Hematopoietic multipotent progenitor cell treated with erythropoietin and hydrocortisone succinate and interleukin-3 and kit ligand, for 17 days (in vitro differentiated cells): ENCODE data around the gene HOXB1.

Experiments
- DNase-seq: peaks from one replicate; pipeline ENCODE4 v3.0.0-alpha.2; 2015; ENCODE audit warnings: low spot score

The HOXB1 gene

DNA sequence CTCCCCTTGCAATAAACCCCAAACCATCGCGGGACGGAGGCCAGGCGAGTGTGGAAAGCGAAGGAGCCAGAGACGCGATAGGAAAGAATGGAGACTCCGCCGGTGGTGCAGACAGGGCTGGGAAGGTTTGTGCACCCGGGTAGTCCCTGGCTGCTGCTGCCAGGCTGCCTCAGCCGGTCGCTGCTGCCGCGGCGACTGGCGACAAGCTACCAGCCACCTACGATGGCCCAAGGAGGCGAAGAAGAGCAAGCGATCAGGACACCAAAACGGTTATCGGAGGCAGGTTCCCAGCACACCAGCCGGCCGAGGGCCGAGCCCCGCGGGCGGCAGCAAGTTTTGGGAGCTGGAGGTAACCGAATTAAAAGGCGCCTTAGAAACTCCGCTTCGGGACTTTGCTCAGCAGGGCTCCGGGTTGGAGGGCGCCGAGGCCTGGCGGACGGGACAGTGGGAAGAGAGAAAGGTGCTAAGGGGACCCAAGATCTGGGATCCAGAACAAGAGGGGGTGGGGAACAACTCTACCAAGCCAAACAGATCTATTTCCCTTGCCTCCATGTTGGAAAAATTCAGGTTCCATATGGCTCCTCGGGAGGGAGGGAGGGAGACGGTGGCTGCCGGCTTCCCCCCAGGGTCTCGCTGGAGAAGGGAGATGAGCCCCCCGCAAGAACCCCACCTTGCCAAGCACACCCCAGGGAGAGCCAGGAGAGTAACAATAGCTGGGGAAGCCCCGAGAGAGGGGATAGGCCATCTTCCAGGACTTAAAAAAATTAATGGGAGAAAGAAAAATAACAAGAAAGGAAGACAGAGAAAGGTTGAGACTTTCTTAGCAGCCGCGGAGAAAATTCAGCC, 23.8 kb upstream of the HOXB1 start:
- no peak for DNase-seq

DNA sequence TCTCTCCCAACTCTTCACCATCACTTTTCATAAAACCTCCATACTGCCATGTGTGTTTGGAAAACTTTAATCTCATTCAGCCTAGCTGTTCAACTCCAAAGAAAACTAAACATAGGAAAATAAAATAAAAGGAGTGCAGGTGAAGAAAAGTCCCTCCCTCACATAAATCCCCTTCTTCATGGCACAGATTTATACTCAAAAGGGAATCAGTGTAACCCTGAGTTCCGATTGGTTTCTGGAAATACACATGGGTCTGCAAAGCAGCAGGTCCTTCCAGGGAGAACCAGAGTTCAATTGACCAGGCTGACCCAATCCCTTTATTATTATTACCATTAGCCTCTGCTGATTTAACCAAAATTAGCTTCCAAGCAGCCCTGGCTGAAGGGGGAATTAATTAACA, 23.0 kb upstream of the HOXB1 start:
- no peak for DNase-seq

DNA sequence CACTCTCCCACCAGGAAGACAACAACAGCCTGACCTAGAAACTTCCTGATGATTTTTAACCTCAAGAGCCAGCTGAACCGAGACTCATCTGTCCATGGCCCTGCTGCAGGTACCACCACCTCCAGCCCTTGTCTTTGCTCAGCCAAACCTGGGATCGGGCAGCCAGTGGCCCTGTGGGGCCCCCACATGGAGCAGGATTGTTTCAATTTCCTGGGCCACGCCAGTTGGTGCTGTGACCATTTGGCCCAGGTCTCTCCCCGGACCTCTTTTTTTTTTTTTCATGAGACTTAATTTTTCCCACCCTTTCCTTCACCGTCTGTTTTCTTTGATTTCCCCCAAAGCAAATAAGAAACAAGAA, 22.4 kb upstream of the HOXB1 start:
- no peak for DNase-seq

DNA sequence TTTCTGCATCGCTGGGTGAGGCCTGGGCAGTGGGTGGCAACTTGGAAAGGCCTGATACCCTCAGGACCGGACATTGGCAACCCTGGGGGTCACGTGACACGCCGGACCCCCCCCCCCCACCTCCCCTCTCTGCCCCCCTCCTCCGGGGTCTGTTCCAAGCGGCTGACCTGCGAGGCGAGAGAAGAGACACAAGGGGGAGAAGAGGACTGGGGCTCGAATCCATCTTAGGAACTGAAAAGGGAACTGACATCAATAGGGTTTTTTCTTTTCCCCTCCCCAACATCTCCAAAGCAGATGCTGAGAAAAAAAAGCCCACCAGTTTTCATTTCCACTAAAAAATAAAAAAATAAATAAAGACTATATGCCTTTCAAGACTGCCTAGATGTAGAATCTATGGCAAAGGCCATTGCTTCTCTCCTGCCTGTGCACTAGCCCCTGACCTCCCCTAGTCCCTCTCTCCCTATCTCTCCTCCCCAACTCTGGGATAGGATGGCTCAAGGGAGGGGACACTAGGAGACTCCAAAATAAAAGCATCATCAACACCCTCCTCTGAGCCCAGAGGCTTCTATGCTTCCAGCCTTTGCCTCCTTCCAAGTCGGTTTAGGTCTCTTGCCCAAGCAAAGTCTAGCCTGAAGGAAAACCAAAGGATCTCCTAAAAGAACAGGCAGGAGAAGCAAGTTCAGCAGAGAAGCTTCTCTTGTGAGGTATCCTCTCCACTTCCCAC, 21.8 kb upstream of the HOXB1 start:
- no peak for DNase-seq

DNA sequence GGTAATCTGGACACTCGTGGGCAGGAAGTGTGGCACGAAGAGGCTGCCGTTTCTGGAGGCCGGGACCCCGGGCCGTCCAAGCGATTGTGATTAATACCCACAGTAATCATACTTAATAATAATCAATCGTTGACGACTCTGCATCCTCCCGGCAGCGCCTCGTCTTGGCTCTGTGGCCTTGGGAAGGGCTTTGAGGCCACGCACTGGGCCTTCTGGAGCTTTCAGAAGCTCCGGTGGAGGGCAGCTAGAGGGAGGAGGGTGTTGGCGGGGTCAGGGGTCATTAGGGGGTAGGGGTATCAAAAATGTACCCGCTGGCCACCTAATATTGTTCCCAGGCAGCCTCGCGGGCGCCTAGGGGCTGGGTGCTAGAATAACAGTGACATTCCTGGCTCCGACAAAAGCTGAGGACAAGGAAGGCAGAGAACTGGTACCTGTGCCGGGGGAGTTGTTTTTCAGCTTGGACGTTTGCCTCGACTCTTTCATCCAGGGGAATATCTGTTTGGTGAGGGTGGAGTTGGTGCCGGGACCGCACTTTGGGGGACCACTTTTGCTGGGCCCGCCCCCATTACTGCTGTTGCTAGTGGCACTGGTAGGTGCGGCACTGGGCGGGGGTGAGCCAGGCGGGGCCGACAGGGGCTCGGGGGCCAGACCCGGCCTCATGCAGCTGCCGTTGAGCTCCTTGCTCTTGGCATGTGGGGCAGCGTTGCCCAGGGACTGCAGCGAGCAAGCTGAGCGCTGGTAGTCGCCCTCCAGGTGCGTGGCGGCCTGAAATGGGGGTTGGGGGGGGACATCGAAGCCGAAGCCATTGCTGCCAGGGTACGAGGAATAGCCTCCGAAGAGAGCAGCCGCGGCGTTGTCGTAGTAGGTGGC, 21.0 kb upstream of the HOXB1 start:
- DNase-seq = no peak

DNA sequence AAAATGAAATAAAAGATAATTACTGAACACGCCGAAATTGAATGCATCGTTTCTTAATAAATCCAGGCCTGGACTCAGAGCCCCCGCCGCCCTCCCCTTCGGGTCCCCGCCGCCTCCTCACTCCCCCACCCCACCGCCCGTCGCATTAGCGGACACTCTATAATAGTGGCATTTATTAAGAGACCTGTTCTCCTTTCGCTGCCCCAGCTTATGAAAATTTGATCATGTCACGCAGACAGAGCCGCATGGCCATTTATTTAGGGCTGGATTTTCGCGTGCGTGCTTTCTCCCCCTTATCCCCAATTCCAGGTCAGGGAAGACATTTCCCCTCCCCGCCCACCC, 20.4 kb upstream of the HOXB1 start:
- DNase-seq = no peak

DNA sequence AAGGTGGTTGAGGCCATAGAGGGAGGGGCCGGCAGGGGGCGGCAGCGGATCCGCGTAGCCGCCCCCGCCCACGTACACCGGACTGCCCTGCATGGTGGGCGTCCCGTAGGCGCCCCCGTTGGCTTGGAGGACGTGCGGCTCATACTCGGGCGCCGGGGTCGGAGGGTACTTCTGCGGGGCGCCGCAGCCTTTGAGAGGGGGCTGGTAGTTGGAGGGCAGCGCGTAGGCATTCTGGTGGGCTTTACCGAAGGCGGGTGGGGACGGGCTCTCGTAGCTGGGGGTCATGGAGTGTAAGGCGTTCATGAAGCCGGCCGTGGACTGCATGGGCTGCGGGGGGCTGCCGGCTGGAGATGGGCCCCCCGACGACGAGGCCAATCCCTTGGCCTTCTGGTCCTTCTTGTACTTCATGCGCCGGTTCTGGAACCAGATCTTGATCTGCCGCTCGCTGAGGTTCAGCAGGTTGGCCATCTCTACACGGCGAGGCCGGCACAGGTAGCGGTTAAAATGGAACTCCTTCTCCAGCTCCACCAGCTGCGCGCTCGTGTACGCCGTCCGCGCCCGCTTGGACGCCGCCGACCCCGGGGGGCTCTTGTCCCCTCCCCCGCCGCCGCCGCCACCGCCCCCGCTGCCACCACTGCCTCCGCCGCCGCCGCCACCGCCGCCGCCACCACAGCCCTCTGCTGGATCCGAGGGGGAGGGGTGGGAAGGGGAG, 19.8 kb upstream of the HOXB1 start:
- DNase-seq = no peak

DNA sequence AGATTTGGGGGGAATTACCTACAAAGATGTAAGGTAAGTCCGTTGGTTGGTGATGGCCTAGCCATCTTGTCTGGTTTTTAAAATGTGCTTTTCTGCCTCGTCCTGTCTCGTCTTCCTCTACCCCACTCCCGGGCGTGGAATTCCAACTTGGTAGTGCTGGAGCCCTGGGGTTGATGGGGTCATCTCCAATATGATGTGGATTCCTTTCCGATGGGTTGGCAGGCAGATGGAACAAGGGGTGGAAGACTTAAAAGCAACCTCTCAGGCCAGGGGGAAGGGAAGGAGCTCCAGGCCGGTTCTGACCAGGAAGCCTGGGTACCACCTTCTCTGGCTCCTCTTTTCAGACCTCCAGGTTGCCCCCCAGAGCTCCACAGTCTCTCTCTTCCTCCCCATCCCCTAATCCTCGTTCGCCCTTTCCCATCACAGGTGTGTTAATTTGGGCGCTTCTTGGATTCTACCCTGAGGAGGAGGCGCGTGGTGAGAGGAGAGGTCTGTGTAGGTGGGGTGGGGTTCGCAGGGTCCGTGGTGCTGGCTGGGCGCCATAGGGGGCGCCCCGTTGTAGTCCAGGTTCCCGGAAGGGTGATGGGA, 19.2 kb upstream of the HOXB1 start:
- no peak for DNase-seq

DNA sequence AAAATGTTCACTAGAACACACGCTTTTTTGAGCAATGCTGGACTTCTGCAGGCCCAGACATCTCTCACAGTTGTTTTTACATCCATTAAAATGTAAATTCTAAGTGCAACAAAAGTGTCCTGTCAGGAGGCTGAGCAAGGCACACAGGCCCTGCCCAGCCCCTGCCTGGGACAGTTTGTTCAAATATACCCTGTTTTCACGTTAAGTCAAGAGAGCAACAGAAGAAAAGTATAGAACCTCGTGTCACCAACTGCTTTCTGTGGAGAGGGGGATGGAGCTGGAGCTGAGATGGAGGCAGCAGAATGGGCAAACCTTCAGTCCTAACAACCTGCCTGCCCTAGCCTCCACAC, 18.4 kb upstream of the HOXB1 start:
- DNase-seq = no peak

DNA sequence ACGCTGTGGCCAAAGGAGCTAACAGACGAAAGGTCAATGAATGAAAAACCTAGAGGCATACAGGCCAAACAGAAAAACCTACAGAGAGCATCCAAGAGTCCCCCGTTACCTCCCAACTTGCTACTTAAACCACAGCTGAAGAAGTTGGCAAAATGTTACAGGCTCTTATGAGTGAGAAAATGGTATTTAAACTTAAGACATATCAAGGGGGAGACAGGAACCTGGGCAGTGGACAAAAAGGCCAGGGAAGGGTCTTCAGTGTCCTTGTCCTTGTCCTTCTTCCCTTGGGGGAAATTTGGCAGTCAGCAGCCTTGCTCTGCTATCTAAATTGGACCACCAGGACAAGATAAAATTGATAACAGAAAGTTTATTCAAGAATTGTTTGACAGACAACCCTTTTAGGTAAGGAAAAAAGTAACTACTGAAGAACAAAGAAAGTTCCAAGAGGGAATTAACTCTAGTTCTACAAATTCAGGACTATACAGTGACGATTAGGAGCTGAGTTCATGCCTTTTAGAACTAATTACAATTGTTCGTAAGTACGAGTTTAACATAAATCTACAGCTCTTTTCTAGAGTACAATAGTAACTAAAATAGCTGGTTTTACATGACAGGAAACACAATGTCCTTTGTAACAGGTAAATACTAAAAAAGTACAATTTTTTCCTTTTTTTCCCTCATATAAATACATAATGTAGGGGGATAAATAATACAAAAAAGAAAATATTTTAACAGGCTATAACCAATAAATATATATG, 17.9 kb upstream of the HOXB1 start:
- peak; percentile 17 for DNase-seq

DNA sequence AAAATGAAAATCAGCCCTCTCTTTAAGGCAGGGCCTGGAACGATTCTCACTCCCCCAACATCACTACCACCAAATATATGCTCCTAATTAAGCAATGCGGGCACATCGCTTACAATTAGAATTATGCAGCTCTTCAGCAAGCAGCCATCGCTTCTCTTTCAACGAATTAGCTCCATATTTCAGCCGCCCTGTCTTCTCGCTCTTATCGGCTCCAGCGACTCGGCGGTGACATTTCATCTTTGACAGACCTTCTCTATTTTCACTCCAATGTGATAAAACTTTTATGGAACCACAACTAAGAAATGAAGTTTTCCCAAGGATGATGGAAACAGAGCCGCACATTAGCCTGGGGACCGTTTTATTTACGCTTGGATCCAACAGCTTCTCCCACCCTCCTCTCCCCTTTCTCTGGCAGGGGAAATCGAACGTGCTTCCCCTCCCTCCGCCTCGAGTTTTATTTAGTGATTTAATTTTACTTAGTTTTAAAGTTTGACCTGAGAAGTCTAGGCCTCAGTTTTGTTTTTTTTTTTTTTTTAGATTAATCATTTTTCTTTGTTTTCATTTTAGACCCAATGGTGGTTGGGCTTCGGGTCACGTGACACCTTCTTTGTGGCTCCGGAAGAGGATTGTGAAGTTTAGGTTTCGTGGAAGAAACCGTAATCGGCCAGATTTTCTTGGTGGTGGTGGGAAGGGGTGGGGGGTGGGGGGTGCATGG, 17.2 kb upstream of the HOXB1 start:
- DNase-seq = peak; percentile 59

DNA sequence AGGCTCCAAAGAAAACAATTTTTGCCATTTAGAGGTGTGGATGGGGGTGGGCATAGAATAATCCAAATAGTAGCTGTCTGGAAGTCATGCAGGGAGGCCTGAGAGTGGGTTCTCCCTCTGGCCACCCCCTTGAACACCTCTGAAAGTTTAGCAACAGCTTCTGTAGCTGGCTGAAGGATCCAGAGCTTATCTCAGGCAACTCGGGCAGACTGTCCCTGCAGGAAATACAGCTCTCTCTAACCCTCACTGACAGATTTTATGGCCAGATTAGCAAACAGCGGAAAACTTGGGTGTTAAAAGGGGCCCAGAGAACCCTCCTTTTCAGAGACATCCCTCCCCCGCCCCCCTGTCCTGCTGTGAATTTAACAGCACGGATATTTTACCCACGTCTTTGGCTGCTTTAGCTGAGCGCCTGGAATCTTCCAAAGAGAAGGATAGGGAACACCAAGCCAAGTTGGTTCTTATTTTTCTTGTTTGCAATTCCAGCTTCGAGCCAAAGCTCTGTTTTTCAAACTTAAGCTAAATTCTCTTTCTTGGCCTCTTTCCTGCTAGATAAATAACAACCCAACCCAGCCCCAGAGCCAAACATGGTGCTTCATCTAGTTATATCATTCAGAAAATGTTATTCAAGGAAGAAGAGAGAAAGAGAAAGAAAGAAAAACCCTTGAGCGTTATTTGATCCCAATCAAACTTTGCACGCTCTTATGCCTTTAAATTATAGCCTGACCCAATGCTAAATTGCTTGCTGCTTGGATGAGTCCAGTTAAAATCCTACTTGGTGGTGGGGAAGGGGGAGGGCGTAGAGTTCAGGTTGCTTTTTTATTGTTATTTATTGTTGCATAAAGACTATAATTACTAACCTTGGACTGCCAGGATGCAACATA, 16.4 kb upstream of the HOXB1 start:
- DNase-seq = peak; percentile 58

DNA sequence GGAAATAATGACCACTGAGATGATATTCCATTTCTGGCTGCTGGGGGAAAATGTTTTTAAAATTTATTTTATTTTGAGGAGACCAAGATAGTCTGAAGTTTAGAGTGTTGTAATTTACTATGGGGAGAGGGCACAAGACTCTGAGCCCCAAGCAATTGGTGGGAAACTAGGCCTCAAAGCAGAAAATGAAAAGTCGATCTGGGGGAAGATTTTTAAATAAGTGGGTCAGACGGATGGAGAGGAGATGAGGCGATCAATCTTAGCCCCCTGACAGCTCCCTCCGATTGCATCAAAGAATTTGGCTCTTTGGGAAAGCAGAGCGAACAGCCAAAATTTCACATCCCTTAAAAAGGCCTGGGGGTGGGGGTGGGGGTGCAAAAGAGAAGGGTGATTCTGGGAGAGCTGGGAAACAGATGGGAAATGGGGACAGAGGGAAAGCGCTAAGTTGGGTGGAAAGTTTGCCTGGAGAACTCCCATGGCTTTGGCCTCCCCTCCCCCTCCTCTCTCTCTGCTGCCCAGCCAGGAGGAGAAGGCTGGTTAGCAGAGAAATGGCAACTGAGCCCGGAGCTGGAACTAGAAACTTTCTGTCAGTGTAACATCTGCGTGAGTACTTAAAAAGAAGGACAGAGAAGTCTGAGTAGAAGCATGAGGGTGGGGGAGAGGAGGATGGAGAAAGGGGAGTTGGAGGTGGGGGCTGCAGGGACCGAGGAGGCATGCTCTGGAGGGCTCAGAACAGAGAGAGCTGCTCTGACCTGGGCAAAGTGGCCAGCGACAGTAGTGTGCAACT, 15.5 kb upstream of the HOXB1 start:
- DNase-seq = no peak

DNA sequence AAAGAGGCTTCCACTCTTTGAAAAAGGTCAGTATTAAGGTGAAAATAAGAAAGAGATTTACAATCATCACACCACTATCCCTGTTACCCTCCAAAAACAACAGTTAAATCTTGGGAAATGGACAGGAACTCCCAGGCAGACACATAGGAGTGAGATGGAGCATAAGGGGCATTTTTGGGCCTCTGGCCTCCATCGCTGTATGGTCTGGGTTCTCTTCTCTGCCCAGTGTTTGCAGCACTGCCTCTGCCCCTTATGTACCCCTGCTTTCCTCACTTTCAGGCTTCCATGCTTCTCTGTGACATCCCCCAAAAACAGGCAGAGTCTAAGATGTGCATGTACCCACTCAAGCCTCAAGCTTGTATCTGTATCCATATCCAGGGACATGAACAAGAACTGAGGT, 14.7 kb upstream of the HOXB1 start:
- DNase-seq = no peak

DNA sequence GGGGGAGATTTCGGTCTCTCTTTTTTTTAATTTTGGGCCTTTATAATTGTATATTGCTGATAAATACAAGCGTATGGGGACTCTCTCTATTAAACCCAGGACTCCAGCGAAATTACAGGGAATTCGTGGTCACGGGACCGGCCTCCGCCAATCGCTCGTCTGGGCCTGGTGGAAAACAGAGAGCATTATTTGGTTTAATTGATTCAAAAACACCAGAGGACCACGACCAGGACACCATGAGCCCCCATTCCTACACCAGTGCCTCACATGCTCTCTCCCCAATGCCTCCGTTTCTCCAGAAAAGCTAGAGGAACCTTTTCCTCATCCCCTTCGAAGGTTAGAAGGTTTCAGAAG, 14.2 kb upstream of the HOXB1 start, which contains the start of gene HOXB2:
Gene HOXB2 (minus strand): TSS at position 88 of the 354 bp plus-strand sequence. CDS start 198 bp downstream, outside the sequence.
- peak; percentile 30 for DNase-seq

DNA sequence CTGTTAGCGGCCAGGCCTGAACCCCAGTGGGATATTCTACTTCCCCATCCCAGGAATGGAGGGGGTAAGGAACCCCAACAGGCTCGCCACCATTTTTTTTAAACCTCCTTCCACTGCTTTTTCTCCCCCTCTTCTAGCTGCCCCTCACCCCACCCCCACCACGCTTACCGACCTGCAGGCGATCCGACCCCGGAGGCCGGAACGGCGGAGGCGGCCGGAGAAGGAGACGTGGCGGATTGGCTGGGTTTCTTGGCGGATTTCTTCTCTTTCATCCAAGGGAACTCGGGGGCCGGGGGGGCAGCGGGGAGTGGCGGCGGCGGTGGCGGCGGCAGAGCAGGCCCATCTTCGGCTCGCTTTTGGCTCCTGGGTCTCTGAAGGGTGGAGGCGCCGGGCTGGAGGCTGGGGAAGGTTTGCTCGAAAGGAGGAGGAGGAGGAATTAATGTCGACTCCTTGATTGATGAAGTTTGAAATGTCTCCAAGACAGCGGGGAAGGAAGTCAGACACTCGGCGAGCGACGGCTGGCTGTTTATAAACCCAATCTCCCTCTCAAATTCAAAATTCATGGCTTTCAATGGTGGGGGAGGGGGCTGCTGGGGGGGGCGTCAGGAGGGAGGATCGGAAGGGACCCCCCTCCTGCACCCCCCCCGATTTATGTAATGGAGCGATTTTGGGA, 13.7 kb upstream of the HOXB1 start:
- peak; percentile 30 for DNase-seq

DNA sequence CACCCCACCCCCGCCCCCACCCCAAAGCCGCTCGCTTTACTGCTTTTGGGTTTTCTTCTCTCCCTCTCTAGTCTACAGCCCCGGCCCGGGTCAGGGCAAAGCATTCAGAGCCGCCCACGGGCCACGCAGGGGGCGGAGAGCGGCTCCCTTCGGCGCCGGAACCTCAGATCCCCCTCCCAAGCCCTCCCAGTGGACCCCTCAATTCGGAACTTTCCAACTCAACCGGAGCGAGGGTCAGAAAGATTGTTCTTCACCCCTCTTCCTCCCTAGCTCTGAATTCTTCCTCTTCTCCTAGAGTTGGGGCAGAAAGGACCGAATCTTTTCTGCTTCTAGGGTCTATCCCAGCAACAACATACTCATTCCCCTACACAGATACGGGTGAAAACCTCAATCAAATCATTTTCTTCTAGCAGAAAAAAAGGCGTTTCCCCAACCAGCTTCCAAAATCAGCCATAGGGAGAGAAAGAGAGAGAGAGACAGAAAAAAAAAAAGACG, 13.1 kb upstream of the HOXB1 start:
- peak; percentile 45 for DNase-seq
